IMR-90 (cell line): ENCODE data around the gene NGFR. TPM values are rescaled to one million over a fixed set of nuclear protein-coding genes. Genes with fewer than 3 reads are reported as not detected.

Experiments used
- ATAC-seq: fragments of 200-7000 bp; cut with Tn5 transposase; 2 replicates; pipeline ENCODE4 v1.9.1; 2020; ENCODE audit warnings: low read depth, mild to moderate bottlenecking, moderate library complexity
- BruUV-seq: library from RNA; stranded (reverse); fragments of 400-500 nt; replicated peaks from 2 replicates; lab custom pipeline; 2021; lab: Mats Ljungman, UMichigan
- CTCF ChIA-PET: fragments of 300-600 bp; formaldehyde crosslinking; extraction: SDS; loops from one replicate; lab custom pipeline; 2021; ENCODE audit warnings: antibody characterized with exemption; lab: Yijun Ruan, JAX
- POLR2A ChIA-PET: fragments of 300-600 bp; sonication (Branson Sonifier 250); formaldehyde crosslinking; loops from one replicate; lab custom pipeline; 2022; ENCODE audit warnings: antibody characterized with exemption; ENCODE audit not compliant: unreplicated experiment; lab: Charles Lee
- DNase-seq: peaks from one replicate; pipeline ENCODE4 v3.0.0; 2013
- H2AFZ ChIP-seq: replicated peaks from 2 replicates; pipeline ENCODE3; 2013; ENCODE audit warnings: low read length, mild to moderate bottlenecking; ENCODE audit not compliant: poor library complexity
- H2AK5ac ChIP-seq: 2 replicates; pipeline ENCODE4 v1.6.1; 2013; ENCODE audit warnings: low read depth, low read length, inconsistent platforms
- H2AK9ac ChIP-seq: replicated peaks from 2 replicates; pipeline ENCODE3; 2013; ENCODE audit warnings: mild to moderate bottlenecking, low read depth, low read length, moderate library complexity; ENCODE audit not compliant: poor library complexity
- H2BK120ac ChIP-seq: 2 replicates; pipeline ENCODE4 v1.6.1; 2013; ENCODE audit warnings: low read depth, low read length, inconsistent platforms
- H2BK15ac ChIP-seq: 3 replicates; pipeline ENCODE4 v1.6.1; 2013; ENCODE audit warnings: low read depth, low read length, inconsistent platforms
- H2BK20ac ChIP-seq: 2 replicates; pipeline ENCODE4 v1.6.1; 2013; ENCODE audit warnings: low read depth, mild to moderate bottlenecking, inconsistent platforms, low read length, moderate library complexity
- H2BK5ac ChIP-seq: 2 replicates; pipeline ENCODE4 v1.6.1; 2013; ENCODE audit warnings: mild to moderate bottlenecking, low read depth, low read length, inconsistent platforms; ENCODE audit not compliant: poor library complexity, severe bottlenecking
- H3K14ac ChIP-seq: replicated peaks from 2 replicates; pipeline ENCODE4 v1.6.1; 2013; ENCODE audit warnings: low read depth, low read length, inconsistent platforms
- H3K18ac ChIP-seq: 2 replicates; pipeline ENCODE4 v1.6.1; 2013; ENCODE audit warnings: low read depth, low read length, control low read depth
- H3K23ac ChIP-seq: 2 replicates; pipeline ENCODE4 v1.6.1; 2013; ENCODE audit warnings: low read depth, low read length, inconsistent platforms
- H3K27ac ChIP-seq: 2 replicates; pipeline ENCODE4 v1.5.1; 2013; ENCODE audit warnings: mild to moderate bottlenecking, control low read depth, low read length; ENCODE audit not compliant: insufficient read depth
- H3K27me3 ChIP-seq: 2 replicates; pipeline ENCODE4 v1.6.1; 2013; ENCODE audit warnings: low read length; ENCODE audit not compliant: control insufficient read depth, insufficient read depth
- H3K36me3 ChIP-seq: 2 replicates; pipeline ENCODE4 v1.6.1; 2013; ENCODE audit warnings: low read length, mixed read lengths; ENCODE audit not compliant: control insufficient read depth, insufficient read depth
- H3K4ac ChIP-seq: 2 replicates; pipeline ENCODE4 v1.6.1; 2013; ENCODE audit warnings: low read depth, low read length, inconsistent platforms
- H3K4me1 ChIP-seq: 2 replicates; pipeline ENCODE4 v1.6.1; 2013; ENCODE audit warnings: low read length, mixed read lengths; ENCODE audit not compliant: control insufficient read depth, insufficient read depth
- H3K4me2 ChIP-seq: 2 replicates; pipeline ENCODE4 v1.6.1; 2013; ENCODE audit warnings: low read depth, mild to moderate bottlenecking, control low read depth, low read length, moderate library complexity
- H3K4me3 ChIP-seq: 2 replicates; pipeline ENCODE4 v1.5.1; 2013; ENCODE audit warnings: low read depth, mild to moderate bottlenecking, control low read depth, low read length, moderate library complexity; ENCODE audit not compliant: insufficient read depth
- H3K56ac ChIP-seq: 2 replicates; pipeline ENCODE4 v1.6.1; 2013; ENCODE audit warnings: low read length, inconsistent platforms; ENCODE audit not compliant: insufficient read depth; ENCODE audit errors: extremely low read depth
- H3K79me1 ChIP-seq, 2 experiments: 2 replicates each; pipeline ENCODE4 v1.6.1; 2013; ENCODE audit warnings: low read length in 2 of 2, inconsistent platforms in 1 of 2, low read depth in 1 of 2
- H3K9ac ChIP-seq: 2 replicates; pipeline ENCODE4 v1.6.1; 2013; ENCODE audit warnings: low read depth, low read length, control low read depth
- H3K9me1 ChIP-seq: 2 replicates; pipeline ENCODE4 v1.6.1; 2013; ENCODE audit warnings: low read length, inconsistent platforms; ENCODE audit not compliant: insufficient read depth
- H3K9me3 ChIP-seq: 2 replicates; pipeline ENCODE4 v1.6.1; 2013; ENCODE audit warnings: low read length; ENCODE audit not compliant: control insufficient read depth, insufficient read depth
- H4K20me1 ChIP-seq: 2 replicates; pipeline ENCODE4 v1.6.1; 2013; ENCODE audit warnings: low read length, inconsistent platforms; ENCODE audit not compliant: insufficient read depth
- H4K5ac ChIP-seq: 2 replicates; pipeline ENCODE4 v1.6.1; 2013; ENCODE audit warnings: mild to moderate bottlenecking, low read depth, low read length, control low read depth
- H4K8ac ChIP-seq, 2 experiments: 2 replicates each; pipeline ENCODE4 v1.6.1; 2013; ENCODE audit warnings: low read depth in 2 of 2, low read length in 2 of 2, control low read depth in 1 of 2, inconsistent platforms in 1 of 2
- H4K91ac ChIP-seq: 2 replicates; pipeline ENCODE4 v1.6.1; 2013; ENCODE audit warnings: low read depth, low read length, inconsistent platforms; ENCODE audit not compliant: insufficient read depth
- BHLHE40 ChIP-seq: fragments of 150-350 bp; IDR thresholded peaks from 2 replicates; pipeline ENCODE4 v1.6.1; 2016; ENCODE audit warnings: mild to moderate bottlenecking, low read depth, low read length
- CEBPB ChIP-seq: IDR thresholded peaks from 2 replicates; pipeline ENCODE4 v1.6.1; 2012; ENCODE audit warnings: low read depth, low read length, improper control_type of control experiment
- CHD1 ChIP-seq: IDR thresholded peaks from 2 replicates; pipeline ENCODE4 v1.6.1; 2012; ENCODE audit warnings: low read depth, low read length, improper control_type of control experiment
- CTCF ChIP-seq: conservative IDR thresholded peaks from 2 replicates; pipeline ENCODE4 v1.5.1; 2012; ENCODE audit warnings: mild to moderate bottlenecking, low read depth, low read length, improper control_type of control experiment
- FOS ChIP-seq: fragments of 150-350 bp; IDR thresholded peaks from 2 replicates; pipeline ENCODE4 v1.6.1; 2016; ENCODE audit warnings: low read depth, low read length
- MAFK ChIP-seq: IDR thresholded peaks from 2 replicates; pipeline ENCODE4 v1.6.1; 2012; ENCODE audit warnings: low read depth, low read length, improper control_type of control experiment
- MAZ ChIP-seq: IDR thresholded peaks from 2 replicates; pipeline ENCODE4 v1.6.1; 2012; ENCODE audit warnings: low read depth, mild to moderate bottlenecking, low read length, improper control_type of control experiment, moderate library complexity, borderline replicate concordance
- MXI1 ChIP-seq: IDR thresholded peaks from 2 replicates; pipeline ENCODE4 v1.6.1; 2012; ENCODE audit warnings: low read depth, mild to moderate bottlenecking, low read length, moderate library complexity, borderline replicate concordance
- NFE2L2 ChIP-seq: fragments of 150-350 bp; IDR thresholded peaks from 2 replicates; pipeline ENCODE4 v1.6.1; 2016; ENCODE audit warnings: low read depth, mild to moderate bottlenecking, low read length
- POLR2A ChIP-seq: IDR thresholded peaks from 2 replicates; pipeline ENCODE4 v1.6.1; 2012; ENCODE audit warnings: mild to moderate bottlenecking, low read depth, low read length
- RAD21 ChIP-seq: IDR thresholded peaks from 2 replicates; pipeline ENCODE4 v1.6.1; 2012; ENCODE audit warnings: low read length, improper control_type of control experiment
- RCOR1 ChIP-seq: IDR thresholded peaks from 2 replicates; pipeline ENCODE4 v1.6.1; 2012; ENCODE audit warnings: mild to moderate bottlenecking, low read length, improper control_type of control experiment; ENCODE audit not compliant: insufficient replicate concordance
- RFX5 ChIP-seq: IDR thresholded peaks from 2 replicates; pipeline ENCODE4 v1.8.0; 2012; ENCODE audit warnings: low read depth, mild to moderate bottlenecking, low read length, moderate library complexity
- SMC3 ChIP-seq: fragments of 150-350 bp; IDR thresholded peaks from 2 replicates; pipeline ENCODE4 v1.6.1; 2016; ENCODE audit warnings: low read depth, mild to moderate bottlenecking, antibody characterized with exemption, low read length, moderate library complexity
- USF2 ChIP-seq: fragments of 150-350 bp; IDR thresholded peaks from 2 replicates; pipeline ENCODE4 v1.6.1; 2017; ENCODE audit warnings: mild to moderate bottlenecking, antibody characterized with exemption, low read length, low read depth
- WGBS, 2 experiments: methylation state at CpG; one replicate each; pipeline versions ENCODE4 v1.1.5 to v1.1.7; 2013; ENCODE audit warnings: missing lambda C conversion rate in 2 of 2; ENCODE audit not compliant: insufficient read length in 1 of 2; ENCODE audit errors: extremely low coverage in 2 of 2; 5-methylcytosine and 5-hydroxymethylcytosine counted together
- dilution Hi-C: fragments of 300-500 bp; cut with HindIII; formaldehyde crosslinking; loops from one replicate; pipeline ENCODE4 v1.14.3; 2018; ENCODE audit warnings: low sequenced_read_pairs; ENCODE audit not compliant: unreplicated experiment
- in situ Hi-C: fragments of 300-500 bp; cut with MboI; formaldehyde crosslinking; loops from 3 replicates; pipeline ENCODE4 v1.14.3; 2019; ENCODE audit warnings: low sequenced_read_pairs, inconsistent platforms, mixed read lengths
- intact Hi-C: fragments of 100-400 bp; cut with micrococcal nuclease; formaldehyde crosslinking; loops from 2 replicates; pipeline ENCODE4 v1.10.0; 2022
- polyA plus RNA-seq, 3 experiments: library from polyadenylated mRNA; depleted of rRNA; stranded (reverse); fragments of >200 nt; gene quantifications; 2 replicates each; pipeline ENCODE4 v1.2.3, GENCODE V29; 2012; ENCODE audit warnings: low replicate concordance in 1 of 3
- total RNA-seq: library from RNA; depleted of rRNA; stranded (reverse); fragments of >200 nt; gene quantifications from 2 replicates; pipeline ENCODE4 v1.2.3, GENCODE V29; 2012
- TF ChIP-seq, protein P1 (sequence below): fragments of 150-350 bp; IDR thresholded peaks from 2 replicates; pipeline ENCODE4 v1.6.1; 2016; ENCODE audit warnings: low read depth, mild to moderate bottlenecking, low read length, moderate library complexity, borderline replicate concordance

NGFR gene
- total and polyA plus RNA-seq, 2 of the 4 experiments (the other 2 are of a cell fraction), result 0.15 to 0.18 TPM

GRCh38 chr17:49464049-49464448 is 31.0 kb upstream of the NGFR start:
- intact Hi-C loops, result no loop called here
- no peak overlapping the region for H3K14ac ChIP-seq
- H3K27me3 ChIP-seq, result peaks cover 83% of the 10 kb centered on the region
- ATAC-seq (no peak), DNase-seq (no peak)
- no CpG with 5 or more reads among the region's 2 CpGs for WGBS, 2 experiments
- no peak overlapping the region for H3K4me2 ChIP-seq
- no peak overlapping the region for H3K56ac ChIP-seq
- H2BK120ac ChIP-seq, result no peak overlapping the region
- no peak overlapping the region for H2AFZ ChIP-seq
- H4K20me1 ChIP-seq, result no peaks in the 10 kb centered on the region
- H3K27ac ChIP-seq, result no peak overlapping the region
- no peak overlapping the region for H3K23ac ChIP-seq
- no peaks in the 10 kb centered on the region for H3K4me1 ChIP-seq
- no peaks in the 10 kb centered on the region for H3K9me1 ChIP-seq
- no TSS peak for BruUV-seq
- no peak overlapping the region for H2BK15ac ChIP-seq
- peaks cover 12% of the 10 kb centered on the region for H3K9me3 ChIP-seq
- ChIA-PET CTCF (no interaction called here), POLR2A (no interaction called here)
- no peaks in the 10 kb centered on the region for H3K79me1 ChIP-seq
- H2AK5ac ChIP-seq, result no peak overlapping the region
- TF ChIP-seq MAZ (no peak), NFE2L2 (no peak), CHD1 (no peak), CEBPB (no peak), FOS (no peak), SMC3 (no peak), MAFK (no peak), MXI1 (no peak), POLR2A (no peak), RCOR1 (no peak), CTCF (no peak), RFX5 (no peak), BHLHE40 (no peak), RAD21 (no peak), USF2 (no peak)
- TF ChIP-seq, protein P1, sequence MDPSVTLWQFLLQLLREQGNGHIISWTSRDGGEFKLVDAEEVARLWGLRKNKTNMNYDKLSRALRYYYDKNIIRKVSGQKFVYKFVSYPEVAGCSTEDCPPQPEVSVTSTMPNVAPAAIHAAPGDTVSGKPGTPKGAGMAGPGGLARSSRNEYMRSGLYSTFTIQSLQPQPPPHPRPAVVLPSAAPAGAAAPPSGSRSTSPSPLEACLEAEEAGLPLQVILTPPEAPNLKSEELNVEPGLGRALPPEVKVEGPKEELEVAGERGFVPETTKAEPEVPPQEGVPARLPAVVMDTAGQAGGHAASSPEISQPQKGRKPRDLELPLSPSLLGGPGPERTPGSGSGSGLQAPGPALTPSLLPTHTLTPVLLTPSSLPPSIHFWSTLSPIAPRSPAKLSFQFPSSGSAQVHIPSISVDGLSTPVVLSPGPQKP, result no peak
- H3K4me3 ChIP-seq, result no peak overlapping the region
- no peak overlapping the region for H3K18ac ChIP-seq
- H3K36me3 ChIP-seq, result no peaks in the 10 kb centered on the region
- H2BK5ac ChIP-seq, result no peak overlapping the region
- H2AK9ac ChIP-seq, result no peak overlapping the region
- dilution Hi-C loops, result no loop called here
- no peak overlapping the region for H2BK20ac ChIP-seq
- no peak overlapping the region for H3K9ac ChIP-seq
- no peak overlapping the region for H3K4ac ChIP-seq
- no peak overlapping the region for H4K5ac ChIP-seq
- no peak overlapping the region for H4K91ac ChIP-seq
- no peak overlapping the region for H4K8ac ChIP-seq
- in situ Hi-C loops, result no loop called here
